Transverse colon (tissue), 4 donors: Measurements from ENCODE around the gene CRKL.

Experiments used
- CTCF ChIP-seq, 5 experiments: fragments of 200-600 bp in 3 of 5; fragments of 450-650 bp in 2 of 5; sonication (generic) in 3 of 5; IDR thresholded peaks; 1 replicate in 2 of 5; 2 replicates in 3 of 5; pipeline ENCODE4 v1.5.1; 2016 to 2017; ENCODE audit warnings: antibody characterized with exemption in 5 of 5, inconsistent platforms in 3 of 5, mild to moderate bottlenecking in 2 of 5, moderate library complexity in 1 of 5
- POLR2A ChIP-seq: fragments of 450-650 bp; IDR thresholded peaks from one replicate; pipeline ENCODE4 v1.6.1; 2016; ENCODE audit warnings: antibody characterized with exemption, mild to moderate bottlenecking, moderate library complexity
- POLR2AphosphoS5 ChIP-seq, 3 donors: sonication (generic); formaldehyde crosslinking; IDR thresholded peaks; one replicate each; pipeline ENCODE4 v1.6.1; 2016; ENCODE audit warnings: antibody characterized with exemption in 3 of 3

DNA sequence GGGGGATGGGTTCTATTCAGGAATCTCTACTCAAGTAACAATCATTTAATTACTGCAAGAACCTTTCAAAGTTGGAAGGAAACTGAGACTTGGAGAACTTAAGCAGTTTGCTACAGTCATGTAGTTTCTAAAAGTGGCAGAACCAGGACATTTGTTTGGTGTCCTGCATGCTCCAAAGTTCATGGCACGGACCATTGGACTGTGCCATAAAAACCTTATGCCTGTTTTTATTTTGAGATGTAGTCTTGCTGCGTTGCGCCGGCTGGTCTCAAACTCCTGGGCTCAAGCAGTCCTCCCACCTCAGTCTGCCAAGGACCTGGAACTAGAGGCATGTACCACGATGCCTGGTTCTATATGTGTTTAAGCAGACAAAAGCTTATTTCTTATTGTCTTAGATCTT lies 31.2 kb downstream of the CRKL start:
- peak in 1 of 3 donors; percentile 31 for TF ChIP-seq POLR2AphosphoS5 (IDR thresholded peaks at IDR 0.05)
- TF ChIP-seq CTCF (IDR thresholded peaks at IDR 0.05), result no peak
- TF ChIP-seq POLR2A, result no peak
